ENCODE data around the gene MAP3K10. TPM values are rescaled to one million over a fixed set of nuclear protein-coding genes. Genes with fewer than 3 reads are reported as not detected.

MAP3K10 gene
- total and polyA plus RNA-seq, 2 of the 13 experiments (the other 11 are each of a cell fraction or from before 2014, with no cell fraction given): 3.4 to 5.0 TPM

DNA sequence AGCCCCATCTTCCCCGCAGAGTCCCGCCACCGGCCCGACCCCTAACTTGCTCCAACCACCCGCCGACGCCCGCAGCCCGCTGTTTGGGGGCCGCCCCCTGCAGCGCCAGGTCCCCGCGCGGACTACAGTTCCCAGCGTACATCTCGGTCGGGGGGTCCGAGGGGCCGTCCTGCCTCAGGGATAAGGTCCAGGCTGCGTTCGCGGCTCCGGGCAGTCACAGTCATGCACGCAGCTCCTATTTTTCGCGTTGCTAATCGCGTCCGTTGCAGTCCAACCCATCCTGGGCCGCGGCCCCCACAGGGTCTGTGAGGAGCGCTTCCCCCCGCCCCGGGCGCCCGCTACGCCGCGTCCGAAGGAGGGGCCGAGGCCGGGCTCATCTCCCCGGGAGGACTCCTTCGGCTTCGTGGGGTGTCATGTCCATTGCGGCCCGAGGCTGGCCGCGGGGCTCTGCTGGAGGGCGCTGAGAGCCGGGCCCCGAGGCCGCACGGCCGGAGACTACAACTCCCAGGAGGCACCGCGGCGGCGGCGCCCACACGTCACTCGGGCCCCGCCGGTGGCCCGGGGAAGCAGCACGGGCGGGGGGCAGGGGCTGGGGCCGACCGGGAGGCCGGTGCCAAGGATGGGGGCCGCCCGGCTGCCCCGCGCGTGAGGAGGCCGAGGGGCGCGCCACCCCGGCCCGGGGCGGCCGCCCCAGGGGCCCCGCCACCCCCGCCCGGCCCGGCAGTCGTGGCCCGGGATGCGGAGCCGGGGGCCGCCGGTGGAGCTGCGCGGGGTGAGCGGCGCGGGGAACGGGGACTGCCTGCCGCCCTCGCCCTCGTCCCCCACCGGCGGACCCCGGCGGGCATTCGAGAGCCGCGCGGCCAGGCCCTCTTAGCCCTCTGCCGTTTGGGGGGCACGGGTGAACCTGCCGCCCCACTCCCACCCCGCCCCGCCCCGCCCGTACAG, at the start of gene MAP3K10 (continued):
- TF ChIP-seq CEBPZ (IDR thresholded peaks at IDR 0.05; ENCODE audit: low read length): no peak
- 0 out of 2 replicates have a peak, but pooled peaks have one; percentile 15 for TF ChIP-seq ZNF614 (CRISPR knock-in tag; IDR thresholded peaks at IDR 0.05; ENCODE audit: borderline replicate concordance)
- no peak for TF ChIP-seq ATF2 (CRISPR knock-in tag; IDR thresholded peaks at IDR 0.05)
- no peak for TF ChIP-seq MEIS1 (CRISPR knock-in tag; IDR thresholded peaks at IDR 0.05; ENCODE audit: borderline replicate concordance)
- TF ChIP-seq RFX5 (IDR thresholded peaks at IDR 0.05; ENCODE audit: low read depth, low read length): no peak
- TF ChIP-seq, protein P1, sequence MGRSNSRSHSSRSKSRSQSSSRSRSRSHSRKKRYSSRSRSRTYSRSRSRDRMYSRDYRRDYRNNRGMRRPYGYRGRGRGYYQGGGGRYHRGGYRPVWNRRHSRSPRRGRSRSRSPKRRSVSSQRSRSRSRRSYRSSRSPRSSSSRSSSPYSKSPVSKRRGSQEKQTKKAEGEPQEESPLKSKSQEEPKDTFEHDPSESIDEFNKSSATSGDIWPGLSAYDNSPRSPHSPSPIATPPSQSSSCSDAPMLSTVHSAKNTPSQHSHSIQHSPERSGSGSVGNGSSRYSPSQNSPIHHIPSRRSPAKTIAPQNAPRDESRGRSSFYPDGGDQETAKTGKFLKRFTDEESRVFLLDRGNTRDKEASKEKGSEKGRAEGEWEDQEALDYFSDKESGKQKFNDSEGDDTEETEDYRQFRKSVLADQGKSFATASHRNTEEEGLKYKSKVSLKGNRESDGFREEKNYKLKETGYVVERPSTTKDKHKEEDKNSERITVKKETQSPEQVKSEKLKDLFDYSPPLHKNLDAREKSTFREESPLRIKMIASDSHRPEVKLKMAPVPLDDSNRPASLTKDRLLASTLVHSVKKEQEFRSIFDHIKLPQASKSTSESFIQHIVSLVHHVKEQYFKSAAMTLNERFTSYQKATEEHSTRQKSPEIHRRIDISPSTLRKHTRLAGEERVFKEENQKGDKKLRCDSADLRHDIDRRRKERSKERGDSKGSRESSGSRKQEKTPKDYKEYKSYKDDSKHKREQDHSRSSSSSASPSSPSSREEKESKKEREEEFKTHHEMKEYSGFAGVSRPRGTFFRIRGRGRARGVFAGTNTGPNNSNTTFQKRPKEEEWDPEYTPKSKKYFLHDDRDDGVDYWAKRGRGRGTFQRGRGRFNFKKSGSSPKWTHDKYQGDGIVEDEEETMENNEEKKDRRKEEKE (IDR thresholded peaks at IDR 0.05): no peak
- TF ChIP-seq, protein P2, sequence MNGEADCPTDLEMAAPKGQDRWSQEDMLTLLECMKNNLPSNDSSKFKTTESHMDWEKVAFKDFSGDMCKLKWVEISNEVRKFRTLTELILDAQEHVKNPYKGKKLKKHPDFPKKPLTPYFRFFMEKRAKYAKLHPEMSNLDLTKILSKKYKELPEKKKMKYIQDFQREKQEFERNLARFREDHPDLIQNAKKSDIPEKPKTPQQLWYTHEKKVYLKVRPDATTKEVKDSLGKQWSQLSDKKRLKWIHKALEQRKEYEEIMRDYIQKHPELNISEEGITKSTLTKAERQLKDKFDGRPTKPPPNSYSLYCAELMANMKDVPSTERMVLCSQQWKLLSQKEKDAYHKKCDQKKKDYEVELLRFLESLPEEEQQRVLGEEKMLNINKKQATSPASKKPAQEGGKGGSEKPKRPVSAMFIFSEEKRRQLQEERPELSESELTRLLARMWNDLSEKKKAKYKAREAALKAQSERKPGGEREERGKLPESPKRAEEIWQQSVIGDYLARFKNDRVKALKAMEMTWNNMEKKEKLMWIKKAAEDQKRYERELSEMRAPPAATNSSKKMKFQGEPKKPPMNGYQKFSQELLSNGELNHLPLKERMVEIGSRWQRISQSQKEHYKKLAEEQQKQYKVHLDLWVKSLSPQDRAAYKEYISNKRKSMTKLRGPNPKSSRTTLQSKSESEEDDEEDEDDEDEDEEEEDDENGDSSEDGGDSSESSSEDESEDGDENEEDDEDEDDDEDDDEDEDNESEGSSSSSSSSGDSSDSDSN (CRISPR knock-in tag; IDR thresholded peaks at IDR 0.05): peak; percentile 66
- no peak for TF ChIP-seq ZBTB33 (CRISPR knock-in tag; IDR thresholded peaks at IDR 0.05)
- no peak for TF ChIP-seq HMG20A (CRISPR knock-in tag; IDR thresholded peaks at IDR 0.05; ENCODE audit: borderline replicate concordance)
- no peak for TF ChIP-seq CREBL2 (CRISPR knock-in tag; IDR thresholded peaks at IDR 0.05; ENCODE audit: borderline replicate concordance)
- TF ChIP-seq ZKSCAN8 (CRISPR knock-in tag; IDR thresholded peaks at IDR 0.05; ENCODE audit: borderline replicate concordance): no peak
- no peak for TF ChIP-seq GTF3A (CRISPR knock-in tag; conservative IDR thresholded peaks at IDR 0.05)

All from HepG2 (cell line).